Hepatic stellate cell (primary cell): ENCODE data around the gene BTBD8.
"Not testable (repeated sequence)": the region's sequence is repeated elsewhere in the genome, so short reads cannot be mapped to it uniquely, and the experiment has no call there.

Source experiments
- DNase-seq: peaks from one replicate; pipeline ENCODE4 v3.0.0; 2011; ENCODE audit warnings: low spot score

Gene BTBD8

DNA sequence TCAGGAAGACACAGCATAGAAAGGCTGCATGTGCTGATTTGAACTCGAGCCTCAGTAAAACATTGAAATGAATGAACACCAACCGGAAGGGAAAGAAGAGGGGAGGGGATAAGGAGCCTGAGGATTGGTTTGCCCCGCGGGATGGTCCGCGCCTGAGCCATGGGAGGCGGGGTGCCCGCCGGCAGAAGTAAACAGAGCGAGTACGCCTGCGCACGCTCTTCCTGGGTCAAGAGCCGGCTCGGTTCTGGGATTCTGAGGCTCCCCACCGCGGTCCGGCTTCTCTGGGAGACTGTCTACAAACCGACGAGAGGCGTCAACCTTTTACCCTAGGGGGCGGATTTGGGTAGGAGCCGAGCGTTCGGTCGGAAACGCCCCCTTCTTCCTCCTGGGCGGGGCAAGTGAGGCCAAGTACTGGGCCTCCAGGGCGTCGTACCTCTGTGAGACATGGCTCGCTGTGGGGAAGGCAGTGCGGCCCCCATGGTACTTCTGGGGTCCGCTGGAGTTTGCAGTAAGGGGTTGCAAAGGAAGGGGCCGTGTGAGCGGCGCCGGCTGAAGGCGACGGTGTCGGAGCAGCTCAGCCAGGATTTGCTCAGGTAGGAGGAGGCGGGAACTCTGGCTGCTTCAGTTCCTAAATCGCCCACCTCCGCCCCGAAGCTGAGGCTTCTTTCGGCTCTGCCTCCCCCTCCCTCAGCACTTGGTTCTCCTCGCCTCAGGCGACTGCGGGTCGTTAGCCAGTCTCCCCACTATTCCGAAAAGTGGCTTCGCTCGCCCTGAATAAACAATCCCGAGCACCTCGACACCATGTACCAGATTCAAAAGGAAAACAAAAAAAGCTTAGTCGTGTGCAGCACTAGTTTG, at the start of gene BTBD8:
Gene BTBD8, plus strand, starts transcription at position 218 of the 858 bp plus-strand sequence. Its CDS starts 227 bp downstream, at position 445.
- peak; percentile 83 for DNase-seq

DNA sequence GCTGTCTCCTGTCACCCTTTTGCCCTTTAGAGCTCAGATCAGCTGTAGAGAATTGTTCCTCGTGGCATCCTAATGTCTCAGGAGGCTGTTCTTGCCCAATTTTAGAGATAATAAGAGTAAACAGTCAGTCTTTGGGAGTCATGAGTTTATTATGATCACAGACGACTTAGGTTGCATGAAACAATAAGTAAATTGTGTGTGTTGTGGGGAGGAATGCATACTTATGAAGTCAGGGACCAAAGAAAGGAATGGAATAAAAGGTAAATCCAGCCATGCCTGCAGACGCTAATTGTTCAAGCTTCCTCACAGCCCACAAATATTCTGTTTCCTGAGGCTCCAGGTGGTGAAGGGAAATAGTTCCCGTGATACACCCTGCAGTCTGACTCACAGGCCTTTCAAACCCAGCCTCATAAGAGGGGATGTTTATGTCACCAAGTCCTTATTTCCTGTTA, 49.5 kb upstream of the BTBD8 start:
- DNase-seq = no peak

- DNase-seq = no peak
These were observed 48.6 kb upstream of the BTBD8 start for GRCh38 chr1:92031281-92032110.

DNA sequence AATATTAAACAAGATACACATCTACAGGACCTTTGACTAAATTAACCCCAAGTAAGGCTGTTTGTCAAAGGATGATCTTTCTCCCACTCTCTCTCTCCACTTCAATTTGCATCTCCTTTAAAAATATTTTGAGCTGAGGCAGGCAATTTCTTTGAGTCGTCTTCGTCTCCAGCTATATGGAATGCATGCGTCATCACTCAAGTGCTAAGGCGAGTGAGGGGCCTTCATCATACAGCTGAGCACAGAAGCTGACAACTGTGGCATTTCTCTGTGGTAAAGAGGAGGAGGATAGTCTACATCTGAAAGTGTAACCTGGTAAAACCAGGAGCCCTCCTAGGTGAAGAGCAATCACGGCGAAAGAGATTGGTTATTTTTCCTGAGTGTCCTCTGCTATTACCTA, 42.7 kb upstream of the BTBD8 start:
- no peak for DNase-seq

GRCh38 chr1:92038695-92039346, 41.3 kb upstream of the BTBD8 start:
- no peak for DNase-seq

DNA sequence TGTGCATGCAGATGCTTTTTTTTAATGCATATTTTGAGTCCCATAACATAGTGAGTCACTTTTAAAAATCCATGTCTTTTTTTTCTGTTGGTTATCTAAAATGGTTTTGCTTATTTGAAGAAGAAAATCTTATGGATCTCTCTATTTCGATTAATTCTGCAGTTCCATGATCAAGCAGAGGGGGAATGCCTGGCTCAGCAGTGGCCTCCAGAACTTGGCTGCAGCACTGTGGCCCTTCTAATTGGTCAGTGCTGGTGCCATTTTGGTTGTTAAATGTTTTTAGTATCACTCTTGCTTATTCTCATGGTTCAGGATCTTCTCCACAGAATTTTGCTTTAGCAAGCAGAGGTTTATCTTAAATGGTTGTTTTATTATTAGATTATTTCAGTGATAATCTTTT, 39.2 kb upstream of the BTBD8 start:
- no peak for DNase-seq

DNA sequence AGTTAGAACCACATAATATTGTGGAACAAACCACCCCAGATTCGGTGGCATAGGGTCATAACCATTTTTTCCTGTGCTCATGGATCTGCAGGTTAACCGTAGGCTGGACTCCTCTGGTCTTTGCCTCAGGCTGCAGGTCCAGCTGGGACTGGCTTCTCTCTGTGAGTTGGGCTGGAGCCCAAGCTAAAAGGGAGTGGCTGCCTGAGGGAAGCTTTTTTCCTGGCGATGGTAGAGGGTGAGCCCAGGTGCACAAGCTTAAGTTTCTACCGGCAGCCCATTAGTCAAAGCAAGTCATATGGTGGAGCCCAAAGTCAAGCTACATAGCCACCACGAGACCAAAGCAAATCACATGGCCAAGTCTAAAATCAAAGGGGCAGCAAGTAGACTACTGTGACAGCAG, 36.5 kb upstream of the BTBD8 start:
- no peak for DNase-seq

- no peak for DNase-seq
These were observed 34.2 kb upstream of the BTBD8 start for GRCh38 chr1:92045766-92046495.

- no peak for DNase-seq
These were observed 28.2 kb upstream of the BTBD8 start for GRCh38 chr1:92051948-92052347.

DNA sequence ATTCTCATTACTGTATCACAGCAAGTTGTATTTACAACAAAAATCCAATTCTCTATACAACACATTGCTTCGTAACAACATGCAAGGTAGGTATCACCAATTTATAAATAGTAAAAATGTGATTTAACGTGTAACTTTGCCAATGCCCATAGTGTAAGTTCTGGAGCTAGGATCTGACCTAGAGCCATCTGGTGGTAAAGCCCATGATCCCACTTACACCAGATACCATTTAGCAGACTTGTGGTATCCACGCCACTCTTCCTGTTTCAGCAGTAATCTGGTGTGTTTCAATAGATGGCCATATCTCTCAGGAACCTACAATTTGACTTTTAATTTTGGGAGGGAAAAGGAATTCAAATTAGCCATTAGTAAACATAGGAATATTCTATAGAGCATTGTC, 15.1 kb upstream of the BTBD8 start:
- DNase-seq = no peak

- no peak for DNase-seq
These were observed 13.8 kb upstream of the BTBD8 start for GRCh38 chr1:92066321-92066720.

DNA sequence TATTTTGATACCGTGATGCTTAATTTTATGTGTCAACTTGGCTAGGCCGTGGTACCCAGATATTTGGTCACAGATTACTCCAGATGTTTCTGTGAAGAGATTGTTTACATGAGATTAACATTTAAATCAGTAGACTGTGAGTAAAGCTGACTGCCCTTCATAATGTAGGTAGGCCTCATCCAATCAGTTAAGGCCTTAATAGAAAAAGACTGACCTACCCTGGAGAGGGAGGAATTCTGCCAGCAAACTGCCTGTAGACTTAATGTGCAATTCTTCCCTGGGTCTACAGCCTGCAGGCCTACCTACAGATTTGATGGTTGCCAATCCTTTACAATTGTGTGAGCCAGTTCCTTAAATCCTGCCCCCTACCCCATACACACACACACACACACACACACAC, 9.3 kb upstream of the BTBD8 start:
- DNase-seq = no peak

GRCh38 chr1:92074446-92074845, 5.7 kb upstream of the BTBD8 start:
- not testable (repeated sequence) for DNase-seq

DNA sequence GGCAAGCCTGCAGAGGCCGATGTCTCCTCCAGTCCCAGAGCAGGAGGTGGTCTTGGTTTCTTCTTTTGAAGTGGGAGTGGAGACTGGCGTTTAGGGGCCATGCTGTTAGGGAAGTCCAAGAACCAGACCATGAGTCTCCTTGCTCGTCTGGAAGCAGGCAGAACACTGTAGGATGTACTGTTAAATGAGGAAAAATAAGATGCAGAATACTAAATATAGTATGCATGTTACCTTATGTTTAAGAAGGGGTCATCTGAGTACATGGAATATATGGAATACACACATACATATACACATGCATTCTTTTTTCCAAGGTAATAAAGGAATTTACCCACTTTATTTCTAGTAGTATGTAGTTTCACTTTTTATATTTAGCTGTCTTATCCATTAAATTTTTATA, 4.8 kb upstream of the BTBD8 start, which contains the start of gene SETSIP:
Gene SETSIP, minus strand, starts transcription at position 101 of the 400 bp plus-strand sequence. Its CDS starts 0 bp downstream, at position 101.
- no peak for DNase-seq

DNA sequence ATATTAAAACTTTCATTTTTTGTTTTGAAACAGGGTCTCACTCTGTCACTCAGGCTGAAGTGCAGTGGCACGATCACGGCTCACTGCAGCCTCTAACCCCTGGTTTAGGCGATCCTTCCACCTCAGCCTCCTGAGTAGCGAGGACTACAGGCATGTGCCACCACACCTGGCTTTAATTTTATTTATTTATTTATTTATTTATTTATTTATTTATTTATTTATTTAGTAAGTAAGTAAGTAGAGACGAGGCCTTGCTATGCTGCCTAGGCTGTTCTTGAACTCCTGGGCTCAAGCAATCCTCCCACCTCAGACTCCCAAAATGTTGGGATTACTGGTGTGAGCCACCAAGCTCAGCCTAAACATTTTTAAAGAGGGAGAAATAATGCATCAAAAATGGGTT, 3.8 kb upstream of the BTBD8 start:
- no peak for DNase-seq

DNA sequence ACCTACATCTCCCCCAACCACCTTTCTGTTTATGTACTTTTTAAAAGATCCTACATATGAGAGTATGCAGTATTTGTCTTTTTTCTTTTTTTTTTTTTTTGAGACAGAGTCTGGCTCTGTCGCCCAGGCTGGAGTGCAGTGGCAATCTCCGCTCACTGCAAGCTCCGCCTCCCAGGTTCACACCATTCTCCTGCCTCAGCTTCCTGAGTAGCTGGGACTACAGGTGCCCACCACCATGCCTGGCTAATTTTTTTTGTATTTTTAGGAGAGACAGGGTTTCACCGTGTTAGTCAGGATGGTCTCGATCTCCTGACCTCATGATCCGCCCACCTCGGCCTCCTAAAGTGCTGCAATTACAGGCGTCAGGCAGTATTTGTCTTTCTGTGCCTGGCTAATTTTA, 2.1 kb upstream of the BTBD8 start:
- DNase-seq = not testable (repeated sequence)

DNA sequence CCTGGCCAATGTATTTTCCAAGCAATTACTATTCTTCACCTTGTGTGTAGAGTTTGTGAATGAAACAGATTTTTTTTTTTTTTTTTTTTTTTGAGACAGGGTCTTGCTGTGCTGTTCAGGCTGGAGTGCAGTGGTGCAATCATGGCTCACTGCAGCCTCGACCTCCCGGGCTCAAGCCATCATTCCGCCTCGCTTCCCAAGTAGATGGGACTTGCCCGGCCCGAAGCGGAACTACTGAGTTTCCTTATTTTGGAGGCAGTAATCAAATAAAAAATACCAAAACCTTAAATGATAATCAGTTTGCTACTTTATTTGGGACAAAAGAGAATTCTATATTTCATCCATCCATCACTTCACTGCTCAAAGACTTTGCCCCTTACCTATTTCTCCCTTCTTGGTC, 704 bp upstream of the BTBD8 start:
- DNase-seq = no peak

GRCh38 chr1:92081031-92081430, 886 bp downstream of the BTBD8 start:
- DNase-seq = no peak

GRCh38 chr1:92084651-92085050, 4.5 kb downstream of the BTBD8 start:
- no peak for DNase-seq

DNA sequence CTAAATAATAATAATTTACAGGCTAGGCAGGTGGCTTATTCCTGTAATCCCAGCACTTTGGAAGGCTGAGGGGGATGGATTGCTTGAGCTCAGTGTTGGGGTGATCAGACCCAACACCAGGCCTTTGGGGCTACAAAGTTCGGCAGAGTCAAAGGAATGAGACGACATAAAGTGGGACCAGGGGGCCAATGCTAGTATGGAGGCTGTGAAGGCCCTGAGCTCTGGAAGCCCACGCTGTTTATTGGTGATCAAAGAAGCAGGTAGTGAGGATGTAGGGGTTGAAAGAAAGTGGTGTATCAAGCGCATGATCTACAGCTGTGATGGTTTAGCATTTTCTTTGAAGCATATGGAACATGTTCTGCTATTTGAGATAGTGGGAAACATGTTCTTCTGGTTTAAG, 5.6 kb downstream of the BTBD8 start:
- no peak for DNase-seq

DNA sequence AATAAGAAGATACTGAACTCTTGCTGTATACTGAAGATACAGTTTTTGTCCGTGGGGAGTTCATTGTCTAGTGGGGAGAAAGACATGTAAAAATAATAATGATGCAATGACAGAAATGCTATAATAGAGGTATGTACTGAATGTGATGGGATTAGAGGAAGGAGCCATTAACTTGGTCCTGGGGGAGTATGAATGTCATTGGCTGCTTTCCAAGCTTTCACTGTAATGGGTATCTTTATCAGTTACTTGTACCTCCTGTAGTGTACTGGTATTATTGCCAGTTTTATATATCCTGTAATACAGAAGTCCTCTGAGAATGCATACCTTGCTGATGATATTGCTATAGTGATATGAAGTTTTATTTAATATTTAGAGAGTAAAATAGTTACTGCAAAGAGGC, 7.4 kb downstream of the BTBD8 start:
- no peak for DNase-seq

DNA sequence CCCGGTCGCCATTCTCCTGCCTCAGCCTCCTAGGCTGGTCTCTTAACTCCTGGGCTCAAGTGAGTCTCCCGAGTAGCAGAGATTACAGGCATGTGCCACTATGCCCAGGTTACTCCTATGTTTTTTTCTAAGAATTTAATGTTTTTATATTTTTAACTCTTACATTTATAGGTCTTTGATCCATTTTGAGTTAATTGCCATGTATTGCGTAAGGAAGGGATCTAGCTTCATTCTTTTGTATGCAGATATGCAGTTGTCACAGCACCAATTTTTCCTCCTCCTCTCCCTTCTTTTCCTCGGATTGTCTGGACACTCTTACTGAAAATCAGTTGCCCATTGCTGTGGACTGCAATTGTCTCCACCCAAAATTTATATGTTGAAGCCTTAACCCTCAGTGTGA, 11.5 kb downstream of the BTBD8 start:
- DNase-seq = no peak
